Measurements from ENCODE around the gene KCNMB4.

DNA sequence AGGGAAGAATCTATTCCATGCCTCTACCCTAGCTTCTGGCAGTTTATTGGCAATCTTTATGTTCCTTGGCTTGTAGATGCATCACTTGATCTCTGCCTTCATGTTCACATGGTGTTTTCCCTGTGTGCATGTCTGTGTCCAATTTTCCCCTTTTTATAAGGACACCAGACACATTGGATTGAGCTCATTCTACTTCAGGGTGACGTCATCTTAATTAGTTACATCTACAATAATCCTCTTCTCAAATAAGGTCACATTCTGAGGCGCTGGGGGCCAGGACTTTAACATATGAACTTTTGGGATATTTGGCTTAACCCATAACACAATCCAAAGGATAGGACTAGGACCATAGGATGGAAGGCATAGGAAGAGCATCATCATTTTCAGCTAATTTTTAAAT is 101.4 kb downstream of the KCNMB4 start:
- TF ChIP-seq, protein P1, sequence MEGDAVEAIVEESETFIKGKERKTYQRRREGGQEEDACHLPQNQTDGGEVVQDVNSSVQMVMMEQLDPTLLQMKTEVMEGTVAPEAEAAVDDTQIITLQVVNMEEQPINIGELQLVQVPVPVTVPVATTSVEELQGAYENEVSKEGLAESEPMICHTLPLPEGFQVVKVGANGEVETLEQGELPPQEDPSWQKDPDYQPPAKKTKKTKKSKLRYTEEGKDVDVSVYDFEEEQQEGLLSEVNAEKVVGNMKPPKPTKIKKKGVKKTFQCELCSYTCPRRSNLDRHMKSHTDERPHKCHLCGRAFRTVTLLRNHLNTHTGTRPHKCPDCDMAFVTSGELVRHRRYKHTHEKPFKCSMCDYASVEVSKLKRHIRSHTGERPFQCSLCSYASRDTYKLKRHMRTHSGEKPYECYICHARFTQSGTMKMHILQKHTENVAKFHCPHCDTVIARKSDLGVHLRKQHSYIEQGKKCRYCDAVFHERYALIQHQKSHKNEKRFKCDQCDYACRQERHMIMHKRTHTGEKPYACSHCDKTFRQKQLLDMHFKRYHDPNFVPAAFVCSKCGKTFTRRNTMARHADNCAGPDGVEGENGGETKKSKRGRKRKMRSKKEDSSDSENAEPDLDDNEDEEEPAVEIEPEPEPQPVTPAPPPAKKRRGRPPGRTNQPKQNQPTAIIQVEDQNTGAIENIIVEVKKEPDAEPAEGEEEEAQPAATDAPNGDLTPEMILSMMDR (conservative IDR thresholded peaks at IDR 0.05), result no peak
- no peak for TF ChIP-seq ZFX (IDR thresholded peaks at IDR 0.05)
